SK-N-MC (cell line): ENCODE data around the gene TXNDC16.

Experiments used
- DNase-seq: peaks from one replicate; pipeline ENCODE4 v3.0.0-alpha.2; 2011; ENCODE audit warnings: low read depth, low spot score
- H3K27ac ChIP-seq: fragments of 200-600 bp; sonication (generic); 2 replicates; pipeline ENCODE4 v1.5.1; 2016; ENCODE audit warnings: mixed run types
- H3K36me3 ChIP-seq: fragments of 200-600 bp; sonication (generic); 2 replicates; pipeline ENCODE4 v1.6.1; 2017; ENCODE audit warnings: antibody characterized with exemption, low read length, mixed read lengths; ENCODE audit not compliant: insufficient read depth
- H3K4me3 ChIP-seq: fragments of 200-600 bp; sonication (generic); 2 replicates; pipeline ENCODE4 v1.5.1; 2016
- H3K9ac ChIP-seq: fragments of 200-600 bp; sonication (generic); 2 replicates; pipeline ENCODE4 v1.8.0; 2017; ENCODE audit warnings: mixed run types, mixed read lengths; ENCODE audit not compliant: insufficient read length
- H3K9me3 ChIP-seq: fragments of 200-600 bp; sonication (generic); 2 replicates; pipeline ENCODE4 v1.6.1; 2017; ENCODE audit warnings: low read depth, mild to moderate bottlenecking, antibody characterized with exemption, low read length, moderate library complexity, mixed read lengths
- EZH2 ChIP-seq: fragments of 200-600 bp; sonication (generic); IDR thresholded peaks from one replicate; pipeline ENCODE4 v1.6.1; 2017; ENCODE audit warnings: antibody characterized with exemption
- FOXP2 ChIP-seq: optimal IDR thresholded peaks from 2 replicates; pipeline ENCODE3; 2011; ENCODE audit warnings: mild to moderate bottlenecking, moderate library complexity; ENCODE audit not compliant: insufficient read depth; ENCODE audit errors: extremely low read length, control extremely low read depth
- POLR2AphosphoS5 ChIP-seq: IDR thresholded peaks from 2 replicates; pipeline ENCODE4 v1.6.1; 2012; ENCODE audit warnings: mild to moderate bottlenecking, low read depth, low read length, borderline replicate concordance

Gene TXNDC16

DNA sequence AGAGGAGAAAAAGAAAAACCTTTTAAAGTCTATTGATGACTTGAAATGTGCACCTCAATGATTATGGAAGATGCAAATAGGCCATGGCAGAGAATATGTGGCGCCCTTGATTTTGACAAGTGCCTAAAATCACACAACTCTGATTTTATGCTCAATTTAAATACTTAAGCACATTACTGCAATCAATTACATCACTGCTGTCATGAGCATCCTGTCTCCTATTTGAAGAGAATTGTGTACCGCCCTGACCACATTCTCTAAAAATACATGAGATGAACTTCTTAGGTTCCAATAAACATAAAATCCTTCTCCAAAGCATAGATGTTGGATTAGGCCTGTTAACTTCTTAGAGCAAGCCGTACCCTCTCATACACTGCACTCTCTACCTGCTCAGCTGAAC is 1.6 kb downstream of the TXNDC16 start:
- H3K9ac ChIP-seq = no peak overlapping the region
- H3K27ac ChIP-seq = no peak overlapping the region
- no peaks in the 10 kb centered on the region for H3K9me3 ChIP-seq
- no peaks in the 10 kb centered on the region for H3K36me3 ChIP-seq
- no peak for DNase-seq
- no peak overlapping the region for H3K4me3 ChIP-seq
- TF ChIP-seq FOXP2 = no peak
- no peak for TF ChIP-seq EZH2
- no peak for TF ChIP-seq POLR2AphosphoS5

DNA sequence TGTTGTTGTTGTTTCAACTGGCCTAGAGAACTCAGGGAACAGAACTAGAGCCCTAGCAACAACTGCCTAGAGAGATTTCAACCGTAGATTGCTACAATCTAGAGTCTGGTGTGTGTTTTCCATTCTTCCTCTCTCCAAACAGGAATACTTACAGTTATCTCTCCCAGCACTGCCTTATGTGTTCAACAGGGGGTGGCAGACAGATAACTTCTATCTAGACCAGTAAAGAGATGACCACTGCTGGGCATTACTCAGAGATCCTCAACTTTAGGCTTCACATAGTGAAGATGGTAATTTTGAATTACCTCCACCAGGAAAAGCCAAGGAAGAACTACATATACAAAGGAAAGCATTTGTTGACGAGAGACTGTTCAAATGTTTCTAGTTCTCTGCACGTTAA is 4.8 kb downstream of the TXNDC16 start:
- DNase-seq = no peak
- no peak overlapping the region for H3K9ac ChIP-seq
- H3K9me3 ChIP-seq = no peaks in the 10 kb centered on the region
- no peak overlapping the region for H3K4me3 ChIP-seq
- no peaks in the 10 kb centered on the region for H3K36me3 ChIP-seq
- no peak overlapping the region for H3K27ac ChIP-seq
- no peak for TF ChIP-seq EZH2
- no peak for TF ChIP-seq POLR2AphosphoS5
- TF ChIP-seq FOXP2 = no peak

DNA sequence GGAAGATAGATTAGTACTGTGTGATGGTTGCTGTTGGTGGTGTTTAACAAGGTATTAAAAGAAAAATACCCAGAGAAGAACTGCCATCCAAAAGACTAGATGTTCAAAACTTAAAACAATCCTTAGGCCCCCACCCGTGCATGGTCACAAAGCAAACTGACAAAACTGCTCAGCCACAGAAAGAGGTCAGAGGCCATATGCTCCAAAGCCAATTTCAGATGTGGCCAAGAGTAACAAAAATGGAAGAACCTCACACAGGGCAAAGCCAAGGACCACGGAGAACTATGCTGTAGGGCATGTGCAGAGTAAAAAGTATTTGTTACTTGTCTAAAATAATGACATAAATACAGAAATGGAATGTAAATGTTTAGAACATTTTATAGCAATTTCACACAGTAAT is 5.3 kb downstream of the TXNDC16 start:
- Histone ChIP-seq H3K9ac (no peak overlapping the region), H3K27ac (no peak overlapping the region), H3K4me3 (no peak overlapping the region), H3K9me3 (no peaks in the 10 kb centered on the region), H3K36me3 (no peaks in the 10 kb centered on the region)
- no peak for DNase-seq
- no peak for TF ChIP-seq FOXP2
- no peak for TF ChIP-seq EZH2
- TF ChIP-seq POLR2AphosphoS5 = no peak

DNA sequence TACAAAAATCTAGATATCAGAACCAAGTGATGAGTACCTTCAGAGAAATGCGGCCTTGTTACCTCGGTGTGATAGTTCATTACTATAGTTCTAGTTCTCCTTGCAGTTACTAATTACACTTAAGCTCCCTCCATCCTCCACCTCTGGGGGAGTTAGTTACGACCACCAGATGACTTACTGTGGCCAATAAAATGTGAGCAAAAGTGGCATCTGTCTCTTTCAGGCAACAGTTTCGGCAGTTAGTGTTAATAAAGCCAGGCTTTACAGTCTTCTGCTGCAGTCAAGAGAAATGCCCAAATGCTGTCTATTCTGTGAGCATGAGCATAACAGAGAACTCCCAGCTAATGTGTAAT is 6.0 kb downstream of the TXNDC16 start:
- no peaks in the 10 kb centered on the region for H3K36me3 ChIP-seq
- no peak overlapping the region for H3K9ac ChIP-seq
- no peaks in the 10 kb centered on the region for H3K9me3 ChIP-seq
- TF ChIP-seq EZH2 (no peak), FOXP2 (no peak), POLR2AphosphoS5 (no peak)
- no peak overlapping the region for H3K4me3 ChIP-seq
- DNase-seq = no peak
- H3K27ac ChIP-seq = no peak overlapping the region

DNA sequence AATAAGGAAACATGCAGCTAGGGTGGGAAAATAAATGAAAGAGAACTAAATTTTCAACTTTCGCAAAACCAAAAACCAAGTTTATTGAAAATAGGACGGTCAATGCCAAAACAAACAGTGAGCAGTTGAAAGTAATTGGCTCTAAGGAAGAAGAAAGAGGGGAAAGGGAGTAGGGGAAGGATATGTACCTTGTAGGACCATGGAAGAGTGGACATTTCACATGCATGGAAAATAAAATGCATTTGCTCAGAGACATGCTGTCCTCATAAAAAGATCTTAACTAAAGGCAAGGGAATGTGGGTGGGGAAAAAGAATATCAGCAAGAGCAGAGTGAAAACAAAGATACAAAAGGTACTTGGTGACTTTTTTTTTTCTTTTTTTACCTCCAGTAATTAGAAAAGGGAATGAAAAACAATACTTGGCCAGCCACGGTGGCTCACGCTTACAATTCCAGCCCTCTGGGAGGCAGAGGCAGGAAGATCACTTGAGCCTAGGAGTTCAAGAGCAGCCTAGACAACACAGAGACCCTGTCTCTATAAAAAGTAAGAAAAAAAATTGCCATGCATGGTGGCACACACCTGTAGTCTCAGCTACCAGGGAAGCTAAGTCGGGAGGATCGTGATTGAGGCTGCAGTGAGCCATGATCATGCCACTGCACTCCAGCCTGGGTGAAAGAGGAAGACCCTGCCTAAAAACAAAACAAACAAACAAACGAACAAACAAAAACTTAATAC is 6.6 kb downstream of the TXNDC16 start:
- no peak for DNase-seq
- H3K27ac ChIP-seq = no peak overlapping the region
- no peaks in the 10 kb centered on the region for H3K36me3 ChIP-seq
- H3K4me3 ChIP-seq = no peak overlapping the region
- no peak for TF ChIP-seq EZH2
- no peak for TF ChIP-seq FOXP2
- TF ChIP-seq POLR2AphosphoS5 = no peak
- H3K9me3 ChIP-seq = no peaks in the 10 kb centered on the region
- H3K9ac ChIP-seq = no peak overlapping the region

DNA sequence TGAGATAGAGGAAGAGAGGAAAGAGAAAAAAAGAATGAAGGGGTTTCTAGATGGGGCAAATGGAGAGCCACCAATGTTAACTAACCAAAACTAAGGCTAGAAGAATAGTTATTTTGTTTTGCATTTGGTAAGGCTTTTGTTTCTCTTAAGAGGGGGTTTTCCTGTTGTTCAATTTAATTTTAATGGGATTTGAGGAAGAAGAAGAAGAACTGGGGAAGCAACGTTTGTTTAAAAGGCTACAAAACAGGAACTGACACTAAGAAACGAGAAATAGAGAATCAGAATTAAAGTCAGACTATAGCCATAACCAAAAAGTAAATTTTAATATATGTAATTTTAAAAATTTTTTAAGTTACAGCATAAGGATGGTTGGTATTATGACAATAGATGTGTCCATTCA is 13.7 kb downstream of the TXNDC16 start:
- no peaks in the 10 kb centered on the region for H3K36me3 ChIP-seq
- H3K9ac ChIP-seq = no peak overlapping the region
- H3K4me3 ChIP-seq = no peak overlapping the region
- TF ChIP-seq POLR2AphosphoS5 (no peak), FOXP2 (no peak), EZH2 (no peak)
- H3K27ac ChIP-seq = no peak overlapping the region
- no peak for DNase-seq
- no peaks in the 10 kb centered on the region for H3K9me3 ChIP-seq

DNA sequence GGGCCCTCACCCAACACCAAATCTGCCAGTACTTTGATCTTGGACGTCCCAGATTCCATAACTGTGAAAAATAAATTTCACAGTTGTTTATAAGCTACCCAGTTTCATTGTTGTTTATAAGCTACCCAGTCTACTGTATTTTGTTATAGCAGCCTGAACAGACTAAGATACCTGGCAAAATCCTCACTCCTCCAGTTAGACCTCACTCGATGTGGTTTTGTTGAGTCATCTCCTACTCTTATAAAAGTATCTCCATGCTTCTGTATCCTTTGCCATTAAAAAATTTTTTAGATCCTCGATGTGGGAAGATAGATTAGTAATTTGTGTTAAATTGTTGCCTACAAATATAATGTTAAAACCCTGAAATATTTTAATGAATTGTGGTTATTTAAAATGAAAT is 16.0 kb downstream of the TXNDC16 start:
- Histone ChIP-seq H3K36me3 (no peaks in the 10 kb centered on the region), H3K9me3 (no peaks in the 10 kb centered on the region), H3K9ac (no peak overlapping the region), H3K4me3 (no peak overlapping the region), H3K27ac (no peak overlapping the region)
- DNase-seq = no peak
- no peak for TF ChIP-seq EZH2
- no peak for TF ChIP-seq FOXP2
- TF ChIP-seq POLR2AphosphoS5 = no peak

DNA sequence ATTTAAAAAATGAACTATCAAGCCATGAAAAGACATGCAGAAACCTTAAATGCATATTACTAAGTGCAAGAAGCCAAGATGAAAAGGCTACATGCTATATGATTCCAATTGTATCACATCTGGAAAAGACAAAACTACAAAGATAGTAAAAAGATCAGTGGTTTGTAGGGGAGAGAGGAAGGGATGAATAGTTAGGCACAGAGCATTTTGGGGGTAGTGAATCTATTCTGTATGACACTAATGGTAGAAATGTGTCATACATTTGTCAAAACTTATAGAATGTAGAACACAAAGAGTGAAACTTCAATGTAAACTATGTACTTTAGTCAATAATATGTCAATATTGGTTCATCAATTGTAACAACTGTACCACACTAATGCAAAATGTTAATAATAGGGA is 20.8 kb downstream of the TXNDC16 start:
- no peak overlapping the region for H3K27ac ChIP-seq
- TF ChIP-seq FOXP2 = no peak
- no peak for TF ChIP-seq POLR2AphosphoS5
- TF ChIP-seq EZH2 = no peak
- no peak overlapping the region for H3K9ac ChIP-seq
- DNase-seq = no peak
- no peaks in the 10 kb centered on the region for H3K9me3 ChIP-seq
- H3K36me3 ChIP-seq = no peaks in the 10 kb centered on the region
- H3K4me3 ChIP-seq = no peak overlapping the region

DNA sequence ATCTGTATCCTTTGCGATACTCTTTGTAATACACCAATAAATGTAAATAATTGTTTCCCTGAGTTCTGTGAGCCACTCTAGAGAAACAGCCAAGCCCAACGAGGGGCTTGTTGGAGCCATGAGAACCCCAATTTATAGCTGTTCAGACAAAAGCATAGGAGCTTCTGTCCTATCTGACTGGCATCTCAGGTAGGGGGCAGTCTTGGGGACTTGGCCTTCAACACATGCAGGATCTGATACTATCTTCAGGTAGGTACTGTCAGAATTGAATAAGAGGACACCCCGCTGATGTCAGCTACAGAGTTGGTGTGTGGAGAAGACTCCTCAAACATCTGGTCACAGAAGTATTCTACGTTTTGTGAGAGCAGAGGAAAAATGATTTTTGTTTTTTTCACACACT is 25.3 kb downstream of the TXNDC16 start:
- no peak for DNase-seq
- Histone ChIP-seq H3K27ac (no peak overlapping the region), H3K36me3 (no peaks in the 10 kb centered on the region), H3K9me3 (no peaks in the 10 kb centered on the region), H3K4me3 (no peak overlapping the region), H3K9ac (no peak overlapping the region)
- TF ChIP-seq FOXP2 (no peak), POLR2AphosphoS5 (no peak), EZH2 (no peak)
